B cell (primary cell): ENCODE data around the gene TYW5. TPM values are rescaled to one million over a fixed set of nuclear protein-coding genes. Genes with fewer than 3 reads are reported as not detected.
A peak's percentile ranks its signal among the peaks of the same experiment; 100 is the strongest.

Source experiments
- ATAC-seq: fragments of 200-7000 bp; cut with Tn5 transposase; one replicate; pipeline ENCODE4 v1.10.0; 2021; ENCODE audit warnings: low read depth, mild to moderate bottlenecking, moderate number of reproducible peaks, moderate library complexity
- CTCF ChIA-PET: fragments of 350-600 bp; sonication (Branson Sonifier 250); formaldehyde crosslinking; loops from one replicate; lab custom pipeline; 2021; ENCODE audit warnings: antibody characterized with exemption, inconsistent platforms; lab: Charles Lee
- POLR2A ChIA-PET: fragments of 350-600 bp; sonication (Branson Sonifier 250); formaldehyde crosslinking; loops from one replicate; lab custom pipeline; 2021; ENCODE audit warnings: antibody characterized with exemption; lab: Charles Lee
- DNase-seq: peaks from one replicate; pipeline ENCODE4 v3.0.0; 2013
- H2AFZ ChIP-seq: 2 replicates; pipeline ENCODE4 v1.6.1; 2012; ENCODE audit warnings: mild to moderate bottlenecking, low read depth, low read length; ENCODE audit not compliant: insufficient read depth, poor library complexity, severe bottlenecking
- H3K27ac ChIP-seq, 2 donors: 1 replicate in 1 of 2; 2 replicates in 1 of 2; pipeline ENCODE4 v1.5.1; 2012 to 2013; ENCODE audit warnings: low read length in 2 of 2, mild to moderate bottlenecking in 2 of 2, moderate library complexity in 1 of 2
- H3K27me3 ChIP-seq, 4 experiments: fragments of 200-600 bp in 1 of 4; sonication (generic) in 1 of 4; replicated peaks in 1 of 4; 1 replicate in 2 of 4; 2 replicates in 2 of 4; pipeline versions ENCODE4 v1.6.1 to v1.7.0; 2013 to 2016; ENCODE audit warnings: low read length in 3 of 4, mild to moderate bottlenecking in 2 of 4, mixed read lengths in 1 of 4, moderate library complexity in 1 of 4; ENCODE audit not compliant: insufficient read depth in 4 of 4, control insufficient read depth in 3 of 4; ENCODE audit errors: control extremely low read depth in 1 of 4
- H3K36me3 ChIP-seq, 2 experiments: replicated peaks in 1 of 2; 1 replicate in 1 of 2; 2 replicates in 1 of 2; pipeline versions ENCODE4 v1.6.1 to v1.7.1; 2013; ENCODE audit warnings: low read length in 1 of 2; ENCODE audit not compliant: insufficient read depth in 2 of 2, control insufficient read depth in 1 of 2; ENCODE audit errors: control extremely low read depth in 1 of 2, extremely low read depth in 1 of 2
- H3K4me1 ChIP-seq, 2 donors: fragments of 200-600 bp in 1 of 2; sonication (generic) in 1 of 2; 1 replicate in 1 of 2; 2 replicates in 1 of 2; pipeline versions ENCODE4 v1.5.1 to v1.6.1; 2013 to 2017; ENCODE audit warnings: low read length in 2 of 2; ENCODE audit not compliant: control insufficient read depth in 2 of 2, insufficient read depth in 2 of 2
- H3K4me2 ChIP-seq: replicated peaks from 2 replicates; pipeline ENCODE3; 2012; ENCODE audit warnings: mild to moderate bottlenecking, low read depth, low read length; ENCODE audit not compliant: poor library complexity, severe bottlenecking
- H3K4me3 ChIP-seq, 5 experiments: fragments of 200-600 bp in 1 of 5; sonication (generic) in 1 of 5; 1 replicate in 3 of 5; 2 replicates in 2 of 5; pipeline versions ENCODE4 v1.5.1 to v1.7.0; 2011 to 2016; ENCODE audit warnings: low read length in 4 of 5, mild to moderate bottlenecking in 4 of 5, low read depth in 2 of 5, control low read depth in 1 of 5, moderate library complexity in 1 of 5; ENCODE audit not compliant: insufficient read depth in 1 of 5; ENCODE audit errors: control extremely low read depth in 1 of 5, extremely low read depth in 1 of 5
- H3K79me2 ChIP-seq: fragments of 200-600 bp; sonication (generic); one replicate; pipeline ENCODE4 v1.6.0; 2016; ENCODE audit warnings: low read length; ENCODE audit not compliant: control insufficient read depth, insufficient read depth
- H3K9ac ChIP-seq: fragments of 200-600 bp; sonication (generic); 2 replicates; pipeline ENCODE4 v1.6.1; 2017; ENCODE audit warnings: mild to moderate bottlenecking, low read length, moderate library complexity
- H3K9me3 ChIP-seq, 3 donors: one replicate each; pipeline versions ENCODE4 v1.6.1 to v1.7.1; 2013; ENCODE audit warnings: low read length in 2 of 3; ENCODE audit not compliant: control insufficient read depth in 2 of 3, insufficient read depth in 1 of 3; ENCODE audit errors: control extremely low read depth in 1 of 3
- H4K20me1 ChIP-seq: 2 replicates; pipeline ENCODE4 v1.6.0; 2012; ENCODE audit warnings: mild to moderate bottlenecking, low read length; ENCODE audit not compliant: insufficient read depth, control insufficient read depth, poor library complexity, severe bottlenecking
- H3K27ac Mint-ChIP-seq: one replicate; pipeline ENCODE4 v1.8.0; 2021; ENCODE audit warnings: mixed read lengths
- H3K27me3 Mint-ChIP-seq: one replicate; pipeline ENCODE4 v1.8.0; 2021; ENCODE audit warnings: mixed read lengths
- H3K4me1 Mint-ChIP-seq: one replicate; pipeline ENCODE4 v1.8.0; 2021; ENCODE audit warnings: mixed read lengths
- H3K4me3 Mint-ChIP-seq: one replicate; pipeline ENCODE4 v1.8.0; 2021; ENCODE audit warnings: mixed read lengths
- H3K9me3 Mint-ChIP-seq: one replicate; pipeline ENCODE4 v1.8.0; 2022; ENCODE audit warnings: mixed read lengths; ENCODE audit not compliant: insufficient read depth
- CTCF ChIP-seq: fragments of 200-600 bp; IDR thresholded peaks from one replicate; pipeline ENCODE4 v1.8.0; 2022; ENCODE audit warnings: antibody characterized with exemption, mild to moderate bottlenecking
- EZH2 ChIP-seq: IDR thresholded peaks from 2 replicates; pipeline ENCODE4 v1.6.1; 2012; ENCODE audit warnings: borderline replicate concordance, low read depth, mild to moderate bottlenecking, moderate library complexity, low read length; ENCODE audit not compliant: insufficient read depth, poor library complexity, severe bottlenecking
- WGBS: methylation state at CpG from one replicate; pipeline ENCODE4 v1.1.5; 2013; ENCODE audit warnings: missing lambda C conversion rate; ENCODE audit not compliant: insufficient coverage; 5-methylcytosine and 5-hydroxymethylcytosine counted together
- intact Hi-C: fragments of 100-400 bp; cut with micrococcal nuclease; formaldehyde crosslinking; loops from one replicate; pipeline ENCODE4 v1.10.0; 2022
- polyA plus RNA-seq: library from polyadenylated mRNA; depleted of rRNA; stranded (reverse); fragments of >200 nt; gene quantifications from 2 replicates; pipeline ENCODE4 v1.2.3, GENCODE V29; 2012
- total RNA-seq, 2 donors: library from RNA; stranded (reverse); fragments of 120-200 nt in 1 of 2; gene quantifications; 1 replicate in 1 of 2; 2 replicates in 1 of 2; pipeline versions ENCODE4 v1.2.3 to v1.2.4, GENCODE V29; 2013 to 2022

TYW5 gene
- total and polyA plus RNA-seq, 2 donors (not counting 1 experiment from before 2014, with no cell fraction given), result 4.5 to 15.0 TPM

- Histone ChIP-seq H2AFZ (no peak overlapping the region), H3K4me2 (no peak overlapping the region), H3K9me3 (no peaks in the 10 kb centered on the region), H3K79me2 (peaks cover 12% of the 10 kb centered on the region), H3K27me3 (no peaks in the 10 kb centered on the region), H3K36me3 (peaks cover 6 to 30% of the 10 kb centered on the region in 2 experiments), H3K27ac (no peak overlapping the region), H4K20me1 (no peaks in the 10 kb centered on the region), H3K4me3 (no peak overlapping the region), H3K4me1 (no peaks in the 10 kb centered on the region), H3K9ac (no peak overlapping the region)
- CTCF ChIA-PET, result interaction anchor here (0.7 to 1.4 kb wide), 6 partner anchors 23 to 1626 kb away, joined by 3 to 5 read pairs (median 3); no protein-coding TSS in a partner anchor
- Mint-ChIP-seq H3K4me3 (no peak overlapping the region), H3K27me3 (no peaks in the 10 kb centered on the region), H3K4me1 (peaks cover 3% of the 10 kb centered on the region), H3K9me3 (no peaks in the 10 kb centered on the region), H3K27ac (no peak overlapping the region)
- POLR2A ChIA-PET, result interaction anchor here (0.8 kb wide), 1 partner anchor 17 kb away, joined by 3 read pairs; no protein-coding TSS in a partner anchor
- ATAC-seq (no peak), DNase-seq (peak; percentile 26)
- intact Hi-C loops, result loop anchor here (2.0 kb wide), 1 partner anchor 236 kb away; no protein-coding TSS in a partner anchor
- 100% methylated on average over 1 of the region's 2 CpGs for WGBS
- no peak for TF ChIP-seq EZH2
- peak; percentile 35 for TF ChIP-seq CTCF
These were observed 14.9 kb downstream of the TYW5 start for GRCh38 chr2:199940373-199940772.

- Histone ChIP-seq H4K20me1 (no peaks in the 10 kb centered on the region), H2AFZ (no peak overlapping the region), H3K9ac (no peak overlapping the region), H3K27me3 (no peaks in the 10 kb centered on the region), H3K79me2 (no peaks in the 10 kb centered on the region), H3K4me2 (no peak overlapping the region), H3K36me3 (peaks cover 12 to 26% of the 10 kb centered on the region in 2 experiments), H3K4me1 (no peaks in the 10 kb centered on the region), H3K4me3 (no peak overlapping the region), H3K9me3 (no peaks in the 10 kb centered on the region), H3K27ac (no peak overlapping the region)
- no peak overlapping the region for H3K4me3 Mint-ChIP-seq
- peaks cover 3% of the 10 kb centered on the region for H3K4me1 Mint-ChIP-seq
- TF ChIP-seq EZH2 (no peak), CTCF (no peak)
- DNase-seq, result no peak
- H3K9me3 Mint-ChIP-seq, result no peaks in the 10 kb centered on the region
- H3K27ac Mint-ChIP-seq, result no peak overlapping the region
- H3K27me3 Mint-ChIP-seq, result no peaks in the 10 kb centered on the region
- ChIA-PET CTCF (interaction anchor here (0.7 kb wide), 1 partner anchor 335 kb away, joined by 4 read pairs; no protein-coding TSS in a partner anchor), POLR2A (no interaction called here)
- intact Hi-C loops, result no loop called here
- WGBS, result no CpG with 5 or more reads among the region's 2 CpGs
- no peak for ATAC-seq
These were observed 18.7 kb downstream of the TYW5 start for GRCh38 chr2:199936554-199936953.
